Measurements from ENCODE around the gene GXYLT1. TPM values are rescaled to one million over a fixed set of nuclear protein-coding genes. Genes with fewer than 3 reads are reported as not detected.
A peak's percentile ranks its signal among the peaks of the same experiment; 100 is the strongest.

The GXYLT1 gene
- total and polyA plus RNA-seq, 3 donors from 2014 or later, result 13.7 to 29.9 (median 28.5) TPM

GRCh38 chr12:42141981-42142606 is 2.6 kb downstream of the GXYLT1 start:
- WGBS, 2 donors, result 57 to 63% methylated on average over 3 of the region's 3 CpGs
- no peak for TF ChIP-seq POLR2A (IDR thresholded peaks at IDR 0.05)
- TF ChIP-seq, protein P1, sequence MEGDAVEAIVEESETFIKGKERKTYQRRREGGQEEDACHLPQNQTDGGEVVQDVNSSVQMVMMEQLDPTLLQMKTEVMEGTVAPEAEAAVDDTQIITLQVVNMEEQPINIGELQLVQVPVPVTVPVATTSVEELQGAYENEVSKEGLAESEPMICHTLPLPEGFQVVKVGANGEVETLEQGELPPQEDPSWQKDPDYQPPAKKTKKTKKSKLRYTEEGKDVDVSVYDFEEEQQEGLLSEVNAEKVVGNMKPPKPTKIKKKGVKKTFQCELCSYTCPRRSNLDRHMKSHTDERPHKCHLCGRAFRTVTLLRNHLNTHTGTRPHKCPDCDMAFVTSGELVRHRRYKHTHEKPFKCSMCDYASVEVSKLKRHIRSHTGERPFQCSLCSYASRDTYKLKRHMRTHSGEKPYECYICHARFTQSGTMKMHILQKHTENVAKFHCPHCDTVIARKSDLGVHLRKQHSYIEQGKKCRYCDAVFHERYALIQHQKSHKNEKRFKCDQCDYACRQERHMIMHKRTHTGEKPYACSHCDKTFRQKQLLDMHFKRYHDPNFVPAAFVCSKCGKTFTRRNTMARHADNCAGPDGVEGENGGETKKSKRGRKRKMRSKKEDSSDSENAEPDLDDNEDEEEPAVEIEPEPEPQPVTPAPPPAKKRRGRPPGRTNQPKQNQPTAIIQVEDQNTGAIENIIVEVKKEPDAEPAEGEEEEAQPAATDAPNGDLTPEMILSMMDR (IDR thresholded peaks at IDR 0.05), result no peak
- H3K9me3 ChIP-seq, result no peaks in the 10 kb centered on the region
- peak overlapping the region in 1 of 2 donors; percentile 17 for H3K27ac ChIP-seq
- H3K4me3 ChIP-seq, result no peak overlapping the region
- no peaks in the 10 kb centered on the region for H3K36me3 ChIP-seq (ENCODE audit: low read depth, missing control alignments)
- no peaks in the 10 kb centered on the region for H3K27me3 ChIP-seq
- DNase-seq, result no peak
- intact Hi-C loops (cut with DNase I; ENCODE audit: low total_unique reads), result no loop called here
- peaks cover 30% of the 10 kb centered on the region for H3K4me1 ChIP-seq

DNA sequence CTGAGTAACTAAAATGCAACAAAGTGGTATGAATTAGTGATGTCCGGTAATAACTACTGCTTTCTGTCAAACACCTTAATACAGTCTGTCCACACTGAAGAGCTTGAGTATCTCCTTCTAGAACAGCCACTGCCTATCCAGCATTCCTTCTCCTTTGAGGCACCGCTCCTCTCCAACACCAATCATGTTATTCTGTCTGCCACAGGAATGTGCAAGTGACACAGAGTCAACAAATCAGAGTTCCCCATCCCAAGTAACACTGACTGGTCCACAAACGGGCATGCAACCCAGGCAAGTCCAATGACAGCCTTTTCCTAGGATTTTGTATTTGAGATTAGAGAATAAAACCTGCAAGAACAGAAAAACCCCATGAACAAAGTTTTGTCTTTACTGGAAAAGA is 3.8 kb downstream of the GXYLT1 start:
- Histone ChIP-seq H3K4me3 (no peak overlapping the region), H3K9me3 (no peaks in the 10 kb centered on the region), H3K27me3 (no peaks in the 10 kb centered on the region), H3K27ac (peak overlapping the region in 1 of 2 donors; percentile 31), H3K36me3 (ENCODE audit: low read depth, missing control alignments) (no peaks in the 10 kb centered on the region), H3K4me1 (peaks cover 30% of the 10 kb centered on the region)
- TF ChIP-seq, protein P1 (IDR thresholded peaks at IDR 0.05), result no peak
- DNase-seq, result peak; percentile 45
- 45 to 58% methylated on average over 3 of the region's 3 CpGs for WGBS, 2 donors
- intact Hi-C loops (cut with DNase I; ENCODE audit: low total_unique reads), result no loop called here

GRCh38 chr12:42135259-42135814 is 9.3 kb downstream of the GXYLT1 start:
- H3K4me1 ChIP-seq, result peaks cover 7% of the 10 kb centered on the region
- no peaks in the 10 kb centered on the region for H3K27me3 ChIP-seq
- 85 to 92% methylated on average over 3 of the region's 3 CpGs for WGBS, 2 donors
- intact Hi-C loops (cut with DNase I; ENCODE audit: low total_unique reads), result no loop called here
- no peak overlapping the region for H3K4me3 ChIP-seq
- DNase-seq, result no peak
- TF ChIP-seq, protein P1 (IDR thresholded peaks at IDR 0.05), result no peak
- TF ChIP-seq POLR2A (IDR thresholded peaks at IDR 0.05), result no peak
- H3K27ac ChIP-seq, result no peak overlapping the region
- no peaks in the 10 kb centered on the region for H3K36me3 ChIP-seq (ENCODE audit: low read depth, missing control alignments)
- H3K9me3 ChIP-seq, result no peaks in the 10 kb centered on the region

GRCh38 chr12:42130672-42131402 is 13.8 kb downstream of the GXYLT1 start:
- H3K4me1 ChIP-seq, result peaks cover 6% of the 10 kb centered on the region
- WGBS, 2 donors, result 50 to 69% methylated on average over 4 of the region's 4 CpGs
- intact Hi-C loops (cut with DNase I; ENCODE audit: low total_unique reads), result loop anchor here (5.0 kb wide), 1 partner anchor 201 kb away; no protein-coding TSS in a partner anchor
- TF ChIP-seq, protein P1 (IDR thresholded peaks at IDR 0.05), result no peak
- TF ChIP-seq POLR2A (IDR thresholded peaks at IDR 0.05), result no peak
- no peak overlapping the region for H3K4me3 ChIP-seq
- H3K9me3 ChIP-seq, result no peaks in the 10 kb centered on the region
- no peaks in the 10 kb centered on the region for H3K27me3 ChIP-seq
- DNase-seq, result peak; percentile 43
- H3K27ac ChIP-seq, result peak overlapping the region in 1 of 2 donors; percentile 12
- H3K36me3 ChIP-seq (ENCODE audit: low read depth, missing control alignments), result no peaks in the 10 kb centered on the region

Data from testis (tissue), 3 donors.